Mammary epithelial cell (primary cell): ENCODE results near the gene ANK2.

Source experiments
- CTCF ChIP-seq, 2 donors: IDR thresholded peaks in 1 of 2; conservative IDR thresholded peaks in 1 of 2; 2 replicates each; pipeline ENCODE4 v1.5.1; 2011 to 2012; ENCODE audit warnings: inconsistent platforms in 2 of 2, low read length in 2 of 2, mild to moderate bottlenecking in 2 of 2, control low read depth in 1 of 2, low read depth in 1 of 2; ENCODE audit not compliant: insufficient read depth in 1 of 2; ENCODE audit errors: extremely low read depth in 1 of 2
- EZH2 ChIP-seq: IDR thresholded peaks from 2 replicates; pipeline ENCODE4 v1.6.1; 2012; ENCODE audit warnings: low read length, inconsistent platforms, borderline replicate concordance

GRCh38 chr4:113050371-113050755 is 910 bp downstream of the ANK2 start:
- TF ChIP-seq CTCF (conservative IDR thresholded peaks at IDR 0.05 in 1 of 2, IDR thresholded peaks at IDR 0.05 in 1 of 2; ENCODE audit: extremely low read depth in 1 of 2, insufficient read depth in 1 of 2, low read depth in 1 of 2, low read length in 2 of 2) (no peak), EZH2 (no peak)
